ENCODE measurements around the gene GNA12.
"Not testable (repeated sequence)": the region's sequence is repeated elsewhere in the genome, so short reads cannot be mapped to it uniquely, and the experiment has no call there.

DNA sequence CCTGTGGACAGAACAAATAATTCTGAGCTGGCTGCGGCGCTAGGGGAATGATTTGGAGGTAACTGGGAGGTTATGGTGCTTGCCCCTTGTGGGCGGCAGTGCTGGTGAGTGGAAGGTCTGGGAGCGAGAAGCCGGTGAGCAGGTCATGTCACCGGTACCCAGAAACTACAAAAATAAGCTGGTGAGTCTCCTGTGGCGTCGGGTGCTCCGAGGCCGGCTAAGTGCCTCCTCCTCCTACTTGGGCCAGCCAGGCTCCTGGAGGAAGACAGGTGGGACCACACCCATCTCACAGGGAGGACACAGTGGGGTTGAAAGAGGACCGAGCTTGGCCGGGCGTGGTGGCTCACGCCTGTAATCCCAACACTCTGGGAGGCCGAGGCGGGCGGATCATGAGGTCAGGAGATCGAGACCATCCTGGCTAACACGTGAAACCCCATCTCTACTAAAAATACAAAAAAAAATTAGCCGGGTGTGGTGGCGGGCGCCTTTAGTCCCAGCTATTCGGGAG is 152.1 kb downstream of the GNA12 start:
- TF ChIP-seq, protein P1, sequence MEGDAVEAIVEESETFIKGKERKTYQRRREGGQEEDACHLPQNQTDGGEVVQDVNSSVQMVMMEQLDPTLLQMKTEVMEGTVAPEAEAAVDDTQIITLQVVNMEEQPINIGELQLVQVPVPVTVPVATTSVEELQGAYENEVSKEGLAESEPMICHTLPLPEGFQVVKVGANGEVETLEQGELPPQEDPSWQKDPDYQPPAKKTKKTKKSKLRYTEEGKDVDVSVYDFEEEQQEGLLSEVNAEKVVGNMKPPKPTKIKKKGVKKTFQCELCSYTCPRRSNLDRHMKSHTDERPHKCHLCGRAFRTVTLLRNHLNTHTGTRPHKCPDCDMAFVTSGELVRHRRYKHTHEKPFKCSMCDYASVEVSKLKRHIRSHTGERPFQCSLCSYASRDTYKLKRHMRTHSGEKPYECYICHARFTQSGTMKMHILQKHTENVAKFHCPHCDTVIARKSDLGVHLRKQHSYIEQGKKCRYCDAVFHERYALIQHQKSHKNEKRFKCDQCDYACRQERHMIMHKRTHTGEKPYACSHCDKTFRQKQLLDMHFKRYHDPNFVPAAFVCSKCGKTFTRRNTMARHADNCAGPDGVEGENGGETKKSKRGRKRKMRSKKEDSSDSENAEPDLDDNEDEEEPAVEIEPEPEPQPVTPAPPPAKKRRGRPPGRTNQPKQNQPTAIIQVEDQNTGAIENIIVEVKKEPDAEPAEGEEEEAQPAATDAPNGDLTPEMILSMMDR (IDR thresholded peaks at IDR 0.05; ENCODE audit: low read length) = not testable (repeated sequence)
- TF ChIP-seq EZH2 (optimal IDR thresholded peaks at IDR 0.05; ENCODE audit: low read depth, low read length) = not testable (repeated sequence)

Measured in MM.1S (cell line).